ENCODE results near the gene WNK2. TPM values are rescaled to one million over a fixed set of nuclear protein-coding genes. Genes with fewer than 3 reads are reported as not detected.
"Not testable (repeated sequence)": the region's sequence is repeated elsewhere in the genome, so short reads cannot be mapped to it uniquely, and the experiment has no call there.

The WNK2 gene
- total RNA-seq, 1 experiment from 2014 or later: 0.07 TPM

DNA sequence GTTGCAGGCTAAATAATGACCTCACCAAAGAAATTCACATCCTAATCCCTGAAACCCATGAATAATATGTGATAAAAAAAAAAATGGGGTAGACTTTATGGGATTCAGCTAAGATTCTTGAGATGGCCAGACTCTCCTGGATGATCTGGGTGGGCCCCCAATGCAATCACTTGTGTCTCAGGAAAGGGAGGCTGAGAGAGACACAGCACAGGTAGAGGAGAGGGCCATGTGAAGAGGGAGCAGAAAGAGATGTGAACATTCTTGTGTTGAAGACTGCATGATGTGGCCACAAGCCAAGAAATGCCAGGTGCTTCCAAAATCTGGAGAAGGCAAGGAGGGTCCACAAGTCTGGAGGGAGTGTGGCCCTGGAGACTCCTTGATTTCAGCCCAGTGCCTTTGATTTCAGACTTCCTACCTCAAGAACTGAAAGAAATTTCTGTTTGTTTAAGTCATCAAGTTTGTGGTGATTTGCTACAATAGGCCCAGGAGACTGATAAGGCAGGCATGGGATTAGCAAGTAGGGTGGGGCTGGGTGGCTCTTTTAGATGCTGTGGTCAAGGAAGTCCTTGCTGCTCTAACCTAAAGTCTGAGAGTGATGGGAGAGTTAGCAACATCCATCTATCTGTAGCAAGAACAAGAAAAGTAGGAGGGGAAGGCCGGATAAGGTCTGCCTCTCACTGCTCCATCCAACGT is 180.9 kb downstream of the WNK2 start:
- Mint-ChIP-seq H3K4me1 (ENCODE audit: insufficient read depth, unreplicated experiment) (no peaks in the 10 kb centered on the region), H3K27ac (ENCODE audit: low read depth, unreplicated experiment) (no peak overlapping the region), H3K36me3 (ENCODE audit: insufficient read depth, unreplicated experiment) (no peaks in the 10 kb centered on the region), H3K27me3 (ENCODE audit: insufficient read depth, unreplicated experiment) (no peaks in the 10 kb centered on the region), H3K4me3 (ENCODE audit: unreplicated experiment) (no peak overlapping the region), H3K9me3 (ENCODE audit: unreplicated experiment) (peaks cover 6% of the 10 kb centered on the region)
- TF ChIP-seq, protein P1, sequence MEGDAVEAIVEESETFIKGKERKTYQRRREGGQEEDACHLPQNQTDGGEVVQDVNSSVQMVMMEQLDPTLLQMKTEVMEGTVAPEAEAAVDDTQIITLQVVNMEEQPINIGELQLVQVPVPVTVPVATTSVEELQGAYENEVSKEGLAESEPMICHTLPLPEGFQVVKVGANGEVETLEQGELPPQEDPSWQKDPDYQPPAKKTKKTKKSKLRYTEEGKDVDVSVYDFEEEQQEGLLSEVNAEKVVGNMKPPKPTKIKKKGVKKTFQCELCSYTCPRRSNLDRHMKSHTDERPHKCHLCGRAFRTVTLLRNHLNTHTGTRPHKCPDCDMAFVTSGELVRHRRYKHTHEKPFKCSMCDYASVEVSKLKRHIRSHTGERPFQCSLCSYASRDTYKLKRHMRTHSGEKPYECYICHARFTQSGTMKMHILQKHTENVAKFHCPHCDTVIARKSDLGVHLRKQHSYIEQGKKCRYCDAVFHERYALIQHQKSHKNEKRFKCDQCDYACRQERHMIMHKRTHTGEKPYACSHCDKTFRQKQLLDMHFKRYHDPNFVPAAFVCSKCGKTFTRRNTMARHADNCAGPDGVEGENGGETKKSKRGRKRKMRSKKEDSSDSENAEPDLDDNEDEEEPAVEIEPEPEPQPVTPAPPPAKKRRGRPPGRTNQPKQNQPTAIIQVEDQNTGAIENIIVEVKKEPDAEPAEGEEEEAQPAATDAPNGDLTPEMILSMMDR (IDR thresholded peaks at IDR 0.05; ENCODE audit: unreplicated experiment): no peak
- no peak for DNase-seq (ENCODE audit: unreplicated experiment)
- BruUV-seq (replicated peaks): no TSS peak
- intact Hi-C loops (cut with micrococcal nuclease): no loop called here
- ChIA-PET POLR2A (no interaction called here), CTCF (interaction anchor here (0.6 kb wide), 1 partner anchor 171 kb away, joined by 3 read pairs; no protein-coding TSS in a partner anchor)

DNA sequence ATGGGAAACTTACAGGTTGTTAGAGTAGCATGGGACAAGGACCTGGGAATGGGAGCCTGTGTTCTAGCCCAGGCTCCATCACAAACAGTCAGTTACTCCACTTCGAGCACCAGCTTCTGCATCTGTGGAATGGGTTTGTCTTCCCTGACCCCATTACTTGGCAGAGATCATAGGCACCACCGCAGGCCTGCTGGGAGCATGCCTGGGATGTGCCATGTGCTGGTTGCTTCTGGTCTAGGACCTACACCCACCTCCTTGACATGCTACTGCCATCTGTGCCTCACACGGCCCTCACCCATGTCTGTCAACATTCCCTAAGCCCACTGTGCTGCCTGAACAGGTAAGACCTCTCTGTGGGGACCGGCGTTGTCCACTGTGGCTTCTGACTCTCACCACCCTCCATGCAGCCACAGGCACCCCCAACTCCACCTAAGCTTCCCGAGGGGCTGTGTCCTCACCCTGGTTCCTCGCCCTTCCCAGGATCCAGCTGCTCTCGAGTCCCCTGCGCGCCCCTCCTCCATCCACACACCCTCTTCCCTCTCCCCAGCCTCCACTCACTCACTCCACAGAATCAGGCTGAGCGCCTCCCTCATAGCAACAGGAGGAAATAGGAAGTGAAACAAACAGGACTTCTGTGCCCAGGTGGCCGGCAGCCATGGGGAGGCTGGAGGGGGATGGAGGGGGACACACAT is 181.6 kb downstream of the WNK2 start:
- Mint-ChIP-seq H3K27ac (ENCODE audit: low read depth, unreplicated experiment) (no peak overlapping the region), H3K9me3 (ENCODE audit: unreplicated experiment) (peaks cover 6% of the 10 kb centered on the region), H3K4me1 (ENCODE audit: insufficient read depth, unreplicated experiment) (no peaks in the 10 kb centered on the region), H3K36me3 (ENCODE audit: insufficient read depth, unreplicated experiment) (peaks cover 5% of the 10 kb centered on the region), H3K4me3 (ENCODE audit: unreplicated experiment) (no peak overlapping the region), H3K27me3 (ENCODE audit: insufficient read depth, unreplicated experiment) (peaks cover 5% of the 10 kb centered on the region)
- BruUV-seq (replicated peaks): no TSS peak
- no peak for DNase-seq (ENCODE audit: unreplicated experiment)
- TF ChIP-seq, protein P1 (IDR thresholded peaks at IDR 0.05; ENCODE audit: unreplicated experiment): no peak
- intact Hi-C loops (cut with micrococcal nuclease): no loop called here
- CTCF ChIA-PET: no interaction called here
- POLR2A ChIA-PET: no interaction called here

DNA sequence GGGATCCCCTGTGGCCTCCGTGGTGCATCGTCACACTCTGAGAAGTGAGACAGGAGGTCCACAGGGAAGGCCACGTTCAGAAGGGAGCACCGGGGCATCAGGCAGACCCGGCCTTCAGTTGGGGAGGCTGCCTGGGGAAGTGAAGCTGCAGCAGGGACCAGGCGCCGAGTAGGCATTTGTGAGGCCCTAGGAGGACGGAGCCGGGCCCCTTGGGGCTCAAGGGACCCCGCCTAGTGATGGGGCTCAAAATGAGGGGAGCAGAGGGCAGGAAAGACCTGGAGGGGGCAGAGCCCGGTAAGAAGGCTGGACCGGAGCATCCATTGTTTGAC is 182.1 kb downstream of the WNK2 start:
- Mint-ChIP-seq H3K4me3 (ENCODE audit: unreplicated experiment) (no peak overlapping the region), H3K36me3 (ENCODE audit: insufficient read depth, unreplicated experiment) (peaks cover 5% of the 10 kb centered on the region), H3K27ac (ENCODE audit: low read depth, unreplicated experiment) (no peak overlapping the region), H3K9me3 (ENCODE audit: unreplicated experiment) (peaks cover 6% of the 10 kb centered on the region), H3K27me3 (ENCODE audit: insufficient read depth, unreplicated experiment) (peaks cover 11% of the 10 kb centered on the region), H3K4me1 (ENCODE audit: insufficient read depth, unreplicated experiment) (no peaks in the 10 kb centered on the region)
- DNase-seq (ENCODE audit: unreplicated experiment): no peak
- TF ChIP-seq, protein P1 (IDR thresholded peaks at IDR 0.05; ENCODE audit: unreplicated experiment): no peak
- intact Hi-C loops (cut with micrococcal nuclease): no loop called here
- no TSS peak for BruUV-seq (replicated peaks)
- POLR2A ChIA-PET: no interaction called here
- CTCF ChIA-PET: interaction anchor here (0.5 kb wide), 1 partner anchor 132 kb away, joined by 4 read pairs; no protein-coding TSS in a partner anchor

DNA sequence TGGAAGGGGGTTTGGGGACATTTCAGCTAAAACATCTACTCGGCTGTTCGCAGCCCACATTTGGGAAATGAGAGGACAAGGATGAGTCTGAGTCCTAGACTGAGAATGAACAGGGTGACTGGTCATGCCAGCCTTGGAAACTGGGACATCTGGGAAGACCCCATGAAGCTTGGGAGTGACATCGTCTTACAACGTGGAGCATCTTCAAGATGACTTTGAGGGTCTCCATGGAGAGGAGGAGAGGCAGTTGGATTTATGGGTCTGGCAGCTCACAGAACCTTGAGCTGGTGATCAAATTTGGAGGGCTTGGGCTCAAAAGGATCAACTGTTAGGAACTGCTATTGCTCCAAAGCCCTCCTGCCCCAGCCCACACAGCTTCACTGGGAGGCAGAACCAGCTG is 182.5 kb downstream of the WNK2 start:
- CTCF ChIA-PET: interaction anchor here (0.5 kb wide), 1 partner anchor 133 kb away, joined by 4 read pairs; no protein-coding TSS in a partner anchor
- peaks cover 15% of the 10 kb centered on the region for H3K27me3 Mint-ChIP-seq (ENCODE audit: insufficient read depth, unreplicated experiment)
- H3K4me3 Mint-ChIP-seq (ENCODE audit: unreplicated experiment); DNase-seq (ENCODE audit: unreplicated experiment); H3K27ac Mint-ChIP-seq (ENCODE audit: low read depth, unreplicated experiment); H3K4me1 Mint-ChIP-seq (ENCODE audit: insufficient read depth, unreplicated experiment); BruUV-seq (replicated peaks); H3K9me3 Mint-ChIP-seq (ENCODE audit: unreplicated experiment); intact Hi-C loops (cut with micrococcal nuclease); POLR2A ChIA-PET; H3K36me3 Mint-ChIP-seq (ENCODE audit: insufficient read depth, unreplicated experiment): not testable (repeated sequence)

Measured in MCF 10A (cell line).